Left ventricle myocardium superior (tissue), 1 donor: ENCODE results near the gene MPV17L2. TPM values are rescaled to one million over a fixed set of nuclear protein-coding genes. Genes with fewer than 3 reads are reported as not detected.

Source experiments
- ATAC-seq: fragments of 200-7000 bp; cut with Tn5 transposase; one replicate; pipeline ENCODE4 v1.9.1; 2020; ENCODE audit warnings: mild to moderate bottlenecking, moderate library complexity
- DNase-seq: peaks from one replicate; pipeline ENCODE4 v3.0.0-alpha.2; 2020
- intact Hi-C: fragments of 100-400 bp; cut with micrococcal nuclease; formaldehyde crosslinking; loops from one replicate; pipeline ENCODE4 v1.11.0; 2022
- total RNA-seq: library from RNA; stranded (reverse); fragmentation: NEBNext Ultra II Directional; extraction: Animal tissue kit (Norgen Biotek cat#: 25700); gene quantifications from one replicate; pipeline ENCODE4 v1.2.1, GENCODE V29; 2021
- donor health status: DM: no; HTN: yes; CAD: no; lungs with severe emphysema.

The MPV17L2 gene
- total RNA-seq, 1 donor from 2014 or later, result 9.0 TPM

- DNase-seq, result peak; percentile 69
- intact Hi-C loops, result no loop called here
- peak; percentile 24 for ATAC-seq
Measured at GRCh38 chr19:18225702-18226468, 32.9 kb downstream of the MPV17L2 start, which contains the start of gene PDE4C. Gene PDE4C, minus strand, starts transcription at chr19:18226438. Its CDS starts 23 bp downstream, at chr19:18226415.

GRCh38 chr19:18226956-18227780 is 34.1 kb downstream of the MPV17L2 start:
- DNase-seq (no peak), ATAC-seq (no peak)
- intact Hi-C loops, result no loop called here

GRCh38 chr19:18227781-18228271 is 34.8 kb downstream of the MPV17L2 start:
- intact Hi-C loops, result no loop called here
- ATAC-seq (peak; percentile 29), DNase-seq (peak; percentile 46)

GRCh38 chr19:18229474-18229873 is 36.5 kb downstream of the MPV17L2 start:
- intact Hi-C loops, result no loop called here
- DNase-seq, result no peak

GRCh38 chr19:18229915-18230314 is 36.9 kb downstream of the MPV17L2 start:
- DNase-seq (no peak), ATAC-seq (no peak)
- intact Hi-C loops, result no loop called here

More at GRCh38 chr19:18229474-18229873, 36.5 kb downstream of the MPV17L2 start:
- no peak for ATAC-seq

GRCh38 chr19:18230941-18231734 is 38.1 kb downstream of the MPV17L2 start:
- no peak for ATAC-seq
- intact Hi-C loops, result no loop called here
- no peak for DNase-seq

- DNase-seq, result no peak
- no peak for ATAC-seq
- intact Hi-C loops, result no loop called here
Measured at GRCh38 chr19:18231775-18232174, 38.8 kb downstream of the MPV17L2 start.

GRCh38 chr19:18232540-18233223 is 39.7 kb downstream of the MPV17L2 start:
- intact Hi-C loops, result no loop called here
- DNase-seq, result no peak
- ATAC-seq, result no peak

GRCh38 chr19:18233224-18233825 is 40.3 kb downstream of the MPV17L2 start:
- peak; percentile 71 for DNase-seq
- intact Hi-C loops, result no loop called here
- peak; percentile 45 for ATAC-seq

GRCh38 chr19:18234194-18234593 is 41.2 kb downstream of the MPV17L2 start:
- intact Hi-C loops, result no loop called here
- DNase-seq, result no peak
- ATAC-seq, result no peak

GRCh38 chr19:18239303-18239702 is 46.3 kb downstream of the MPV17L2 start:
- DNase-seq (no peak), ATAC-seq (no peak)
- intact Hi-C loops, result no loop called here

- DNase-seq, result no peak
- intact Hi-C loops, result no loop called here
- no peak for ATAC-seq
Measured at GRCh38 chr19:18245297-18245696, 52.3 kb downstream of the MPV17L2 start.

Other genes starting within 250 kb of the MPV17L2 start
- not detected for gene KCNN1, start 226.1 kb upstream of the MPV17L2 start, total RNA-seq
- 17.9 TPM for gene ARRDC2, start 185.0 kb upstream of the MPV17L2 start, total RNA-seq
- gene IL12RB1, start 106.3 kb upstream of the MPV17L2 start, total RNA-seq, result 0.94 TPM
- 5.6 TPM for gene MAST3, start 95.4 kb upstream of the MPV17L2 start, total RNA-seq
- 29.6 TPM for gene PIK3R2, start 40.1 kb upstream of the MPV17L2 start, total RNA-seq
- gene IFI30, start 19.4 kb upstream of the MPV17L2 start, total RNA-seq, result 20.6 TPM
- 35.5 TPM for gene RAB3A, start 10.8 kb downstream of the MPV17L2 start, total RNA-seq
- 1.2 TPM for gene PDE4C, start 33.2 kb downstream of the MPV17L2 start, total RNA-seq
- gene IQCN, start 81.2 kb downstream of the MPV17L2 start, total RNA-seq, result 0.57 TPM
- 89.2 TPM for gene JUND, start 88.4 kb downstream of the MPV17L2 start, total RNA-seq
- 98.0 TPM for gene LSM4, start 129.9 kb downstream of the MPV17L2 start, total RNA-seq
- gene PGPEP1, start 147.4 kb downstream of the MPV17L2 start, total RNA-seq, result 41.2 TPM
- 0.27 TPM for gene GDF15, start 192.9 kb downstream of the MPV17L2 start, total RNA-seq
- gene LRRC25, start 204.4 kb downstream of the MPV17L2 start, total RNA-seq, result 2.9 TPM
- gene SSBP4, start 226.2 kb downstream of the MPV17L2 start, total RNA-seq, result 36.4 TPM
- 24.4 TPM for gene ISYNA1, start 244.9 kb downstream of the MPV17L2 start, total RNA-seq